GM23338 (cell line): Measurements from ENCODE around the gene DNAJC15.

ENCODE experiments used
- CREB1 ChIP-seq: fragments of 250-450 bp; sonication (Bioruptor Pico); IDR thresholded peaks from 2 replicates; pipeline ENCODE4 v1.5.0; 2020; ENCODE audit warnings: low read depth, mild to moderate bottlenecking, moderate library complexity
- EZH2 ChIP-seq: fragments of 200-600 bp; sonication (generic); IDR thresholded peaks from one replicate; pipeline ENCODE4 v1.8.0; 2017; ENCODE audit warnings: antibody characterized with exemption, mild to moderate bottlenecking, low read depth; ENCODE audit not compliant: unreplicated experiment
- EZH2phosphoT487 ChIP-seq: fragments of 200-600 bp; sonication (generic); IDR thresholded peaks from one replicate; pipeline ENCODE4 v1.8.1; 2018; ENCODE audit warnings: antibody characterized with exemption; ENCODE audit not compliant: unreplicated experiment
- JUNB ChIP-seq: IDR thresholded peaks from one replicate; pipeline ENCODE4 v1.6.1; 2016; ENCODE audit warnings: antibody characterized with exemption; ENCODE audit not compliant: unreplicated experiment
- NANOG ChIP-seq: IDR thresholded peaks from 2 replicates; pipeline ENCODE4 v1.6.1; 2016; ENCODE audit warnings: antibody characterized with exemption, borderline replicate concordance
- POLR2AphosphoS5 ChIP-seq: IDR thresholded peaks from 2 replicates; pipeline ENCODE4 v1.6.1; 2016; ENCODE audit warnings: antibody characterized with exemption, low read depth
- REST ChIP-seq: IDR thresholded peaks from one replicate; pipeline ENCODE4 v1.6.1; 2018; ENCODE audit warnings: antibody characterized with exemption; ENCODE audit not compliant: unreplicated experiment
- ZNF331 ChIP-seq: fragments of 250-450 bp; sonication (Bioruptor Pico); IDR thresholded peaks from 2 replicates; pipeline ENCODE4 v1.5.0; 2020; ENCODE audit warnings: low read depth, mild to moderate bottlenecking, moderate library complexity
- TF ChIP-seq, protein P1 (sequence below), 2 experiments: fragments of 200-600 bp in 1 of 2; sonication (generic) in 1 of 2; conservative IDR thresholded peaks; 2 replicates each; pipeline versions ENCODE4 v1.5.1 to v1.6.1; 2016 to 2017; ENCODE audit warnings: antibody characterized with exemption in 2 of 2, low read depth in 2 of 2, mild to moderate bottlenecking in 2 of 2, moderate library complexity in 1 of 2
- TF ChIP-seq, protein P2 (sequence below): IDR thresholded peaks from 2 replicates; pipeline ENCODE4 v1.6.1; 2016; ENCODE audit warnings: antibody characterized with exemption
- TF ChIP-seq, protein P3 (sequence below): fragments of 250-450 bp; sonication (Bioruptor Pico); IDR thresholded peaks from 2 replicates; pipeline ENCODE4 v1.5.0; 2020; ENCODE audit warnings: mild to moderate bottlenecking, moderate library complexity

GRCh38 chr13:43014162-43014561 is 9.2 kb upstream of the DNAJC15 start:
- TF ChIP-seq, protein P1, sequence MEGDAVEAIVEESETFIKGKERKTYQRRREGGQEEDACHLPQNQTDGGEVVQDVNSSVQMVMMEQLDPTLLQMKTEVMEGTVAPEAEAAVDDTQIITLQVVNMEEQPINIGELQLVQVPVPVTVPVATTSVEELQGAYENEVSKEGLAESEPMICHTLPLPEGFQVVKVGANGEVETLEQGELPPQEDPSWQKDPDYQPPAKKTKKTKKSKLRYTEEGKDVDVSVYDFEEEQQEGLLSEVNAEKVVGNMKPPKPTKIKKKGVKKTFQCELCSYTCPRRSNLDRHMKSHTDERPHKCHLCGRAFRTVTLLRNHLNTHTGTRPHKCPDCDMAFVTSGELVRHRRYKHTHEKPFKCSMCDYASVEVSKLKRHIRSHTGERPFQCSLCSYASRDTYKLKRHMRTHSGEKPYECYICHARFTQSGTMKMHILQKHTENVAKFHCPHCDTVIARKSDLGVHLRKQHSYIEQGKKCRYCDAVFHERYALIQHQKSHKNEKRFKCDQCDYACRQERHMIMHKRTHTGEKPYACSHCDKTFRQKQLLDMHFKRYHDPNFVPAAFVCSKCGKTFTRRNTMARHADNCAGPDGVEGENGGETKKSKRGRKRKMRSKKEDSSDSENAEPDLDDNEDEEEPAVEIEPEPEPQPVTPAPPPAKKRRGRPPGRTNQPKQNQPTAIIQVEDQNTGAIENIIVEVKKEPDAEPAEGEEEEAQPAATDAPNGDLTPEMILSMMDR (conservative IDR thresholded peaks at IDR 0.05; ENCODE audit: low read depth in 2 of 2), result no peak
- TF ChIP-seq POLR2AphosphoS5 (no peak), REST (no peak), EZH2phosphoT487 (no peak), ZNF331 (CRISPR knock-in tag) (no peak), EZH2 (no peak), CREB1 (CRISPR knock-in tag) (no peak), NANOG (no peak), JUNB (no peak)
- TF ChIP-seq, protein P2, sequence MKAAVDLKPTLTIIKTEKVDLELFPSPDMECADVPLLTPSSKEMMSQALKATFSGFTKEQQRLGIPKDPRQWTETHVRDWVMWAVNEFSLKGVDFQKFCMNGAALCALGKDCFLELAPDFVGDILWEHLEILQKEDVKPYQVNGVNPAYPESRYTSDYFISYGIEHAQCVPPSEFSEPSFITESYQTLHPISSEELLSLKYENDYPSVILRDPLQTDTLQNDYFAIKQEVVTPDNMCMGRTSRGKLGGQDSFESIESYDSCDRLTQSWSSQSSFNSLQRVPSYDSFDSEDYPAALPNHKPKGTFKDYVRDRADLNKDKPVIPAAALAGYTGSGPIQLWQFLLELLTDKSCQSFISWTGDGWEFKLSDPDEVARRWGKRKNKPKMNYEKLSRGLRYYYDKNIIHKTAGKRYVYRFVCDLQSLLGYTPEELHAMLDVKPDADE, result no peak
- TF ChIP-seq, protein P3, sequence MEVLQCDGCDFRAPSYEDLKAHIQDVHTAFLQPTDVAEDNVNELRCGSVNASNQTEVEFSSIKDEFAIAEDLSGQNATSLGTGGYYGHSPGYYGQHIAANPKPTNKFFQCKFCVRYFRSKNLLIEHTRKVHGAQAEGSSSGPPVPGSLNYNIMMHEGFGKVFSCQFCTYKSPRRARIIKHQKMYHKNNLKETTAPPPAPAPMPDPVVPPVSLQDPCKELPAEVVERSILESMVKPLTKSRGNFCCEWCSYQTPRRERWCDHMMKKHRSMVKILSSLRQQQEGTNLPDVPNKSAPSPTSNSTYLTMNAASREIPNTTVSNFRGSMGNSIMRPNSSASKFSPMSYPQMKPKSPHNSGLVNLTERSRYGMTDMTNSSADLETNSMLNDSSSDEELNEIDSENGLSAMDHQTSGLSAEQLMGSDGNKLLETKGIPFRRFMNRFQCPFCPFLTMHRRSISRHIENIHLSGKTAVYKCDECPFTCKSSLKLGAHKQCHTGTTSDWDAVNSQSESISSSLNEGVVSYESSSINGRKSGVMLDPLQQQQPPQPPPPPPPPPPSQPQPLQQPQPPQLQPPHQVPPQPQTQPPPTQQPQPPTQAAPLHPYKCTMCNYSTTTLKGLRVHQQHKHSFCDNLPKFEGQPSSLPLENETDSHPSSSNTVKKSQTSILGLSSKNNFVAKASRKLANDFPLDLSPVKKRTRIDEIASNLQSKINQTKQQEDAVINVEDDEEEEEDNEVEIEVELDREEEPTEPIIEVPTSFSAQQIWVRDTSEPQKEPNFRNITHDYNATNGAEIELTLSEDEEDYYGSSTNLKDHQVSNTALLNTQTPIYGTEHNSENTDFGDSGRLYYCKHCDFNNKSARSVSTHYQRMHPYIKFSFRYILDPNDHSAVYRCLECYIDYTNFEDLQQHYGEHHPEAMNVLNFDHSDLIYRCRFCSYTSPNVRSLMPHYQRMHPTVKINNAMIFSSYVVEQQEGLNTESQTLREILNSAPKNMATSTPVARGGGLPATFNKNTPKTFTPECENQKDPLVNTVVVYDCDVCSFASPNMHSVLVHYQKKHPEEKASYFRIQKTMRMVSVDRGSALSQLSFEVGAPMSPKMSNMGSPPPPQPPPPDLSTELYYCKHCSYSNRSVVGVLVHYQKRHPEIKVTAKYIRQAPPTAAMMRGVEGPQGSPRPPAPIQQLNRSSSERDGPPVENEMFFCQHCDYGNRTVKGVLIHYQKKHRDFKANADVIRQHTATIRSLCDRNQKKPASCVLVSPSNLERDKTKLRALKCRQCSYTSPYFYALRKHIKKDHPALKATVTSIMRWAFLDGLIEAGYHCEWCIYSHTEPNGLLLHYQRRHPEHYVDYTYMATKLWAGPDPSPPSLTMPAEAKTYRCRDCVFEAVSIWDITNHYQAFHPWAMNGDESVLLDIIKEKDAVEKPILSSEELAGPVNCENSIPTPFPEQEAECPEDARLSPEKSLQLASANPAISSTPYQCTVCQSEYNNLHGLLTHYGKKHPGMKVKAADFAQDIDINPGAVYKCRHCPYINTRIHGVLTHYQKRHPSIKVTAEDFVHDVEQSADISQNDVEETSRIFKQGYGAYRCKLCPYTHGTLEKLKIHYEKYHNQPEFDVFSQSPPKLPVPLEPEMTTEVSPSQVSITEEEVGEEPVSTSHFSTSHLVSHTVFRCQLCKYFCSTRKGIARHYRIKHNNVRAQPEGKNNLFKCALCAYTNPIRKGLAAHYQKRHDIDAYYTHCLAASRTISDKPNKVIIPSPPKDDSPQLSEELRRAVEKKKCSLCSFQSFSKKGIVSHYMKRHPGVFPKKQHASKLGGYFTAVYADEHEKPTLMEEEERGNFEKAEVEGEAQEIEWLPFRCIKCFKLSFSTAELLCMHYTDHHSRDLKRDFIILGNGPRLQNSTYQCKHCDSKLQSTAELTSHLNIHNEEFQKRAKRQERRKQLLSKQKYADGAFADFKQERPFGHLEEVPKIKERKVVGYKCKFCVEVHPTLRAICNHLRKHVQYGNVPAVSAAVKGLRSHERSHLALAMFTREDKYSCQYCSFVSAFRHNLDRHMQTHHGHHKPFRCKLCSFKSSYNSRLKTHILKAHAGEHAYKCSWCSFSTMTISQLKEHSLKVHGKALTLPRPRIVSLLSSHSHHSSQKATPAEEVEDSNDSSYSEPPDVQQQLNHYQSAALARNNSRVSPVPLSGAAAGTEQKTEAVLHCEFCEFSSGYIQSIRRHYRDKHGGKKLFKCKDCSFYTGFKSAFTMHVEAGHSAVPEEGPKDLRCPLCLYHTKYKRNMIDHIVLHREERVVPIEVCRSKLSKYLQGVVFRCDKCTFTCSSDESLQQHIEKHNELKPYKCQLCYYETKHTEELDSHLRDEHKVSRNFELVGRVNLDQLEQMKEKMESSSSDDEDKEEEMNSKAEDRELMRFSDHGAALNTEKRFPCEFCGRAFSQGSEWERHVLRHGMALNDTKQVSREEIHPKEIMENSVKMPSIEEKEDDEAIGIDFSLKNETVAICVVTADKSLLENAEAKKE (CRISPR knock-in tag), result no peak
